ENCODE data around the gene NCOA5.

The NCOA5 gene

DNA sequence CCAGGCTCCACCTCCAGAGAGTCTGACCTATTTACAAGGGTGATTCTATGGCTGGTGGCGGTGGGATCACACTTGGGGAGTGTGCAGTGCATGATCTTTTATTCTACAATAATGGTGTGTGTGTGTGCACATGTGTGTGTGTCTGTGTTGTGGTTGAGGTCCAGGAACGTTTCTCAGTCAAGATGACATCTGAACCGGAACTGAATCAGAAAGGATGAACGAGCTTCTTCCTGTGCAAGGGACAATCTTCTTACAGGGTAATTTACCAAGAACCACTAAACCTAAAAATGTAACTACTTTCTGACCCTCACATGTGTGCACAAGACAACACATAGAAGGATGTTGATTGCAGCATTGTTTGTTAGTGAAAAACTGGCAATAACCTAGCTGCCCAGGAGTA lies 72.5 kb downstream of the NCOA5 start:
- no peak for DNase-seq (ENCODE audit: low read depth in 2 of 2)

DNA sequence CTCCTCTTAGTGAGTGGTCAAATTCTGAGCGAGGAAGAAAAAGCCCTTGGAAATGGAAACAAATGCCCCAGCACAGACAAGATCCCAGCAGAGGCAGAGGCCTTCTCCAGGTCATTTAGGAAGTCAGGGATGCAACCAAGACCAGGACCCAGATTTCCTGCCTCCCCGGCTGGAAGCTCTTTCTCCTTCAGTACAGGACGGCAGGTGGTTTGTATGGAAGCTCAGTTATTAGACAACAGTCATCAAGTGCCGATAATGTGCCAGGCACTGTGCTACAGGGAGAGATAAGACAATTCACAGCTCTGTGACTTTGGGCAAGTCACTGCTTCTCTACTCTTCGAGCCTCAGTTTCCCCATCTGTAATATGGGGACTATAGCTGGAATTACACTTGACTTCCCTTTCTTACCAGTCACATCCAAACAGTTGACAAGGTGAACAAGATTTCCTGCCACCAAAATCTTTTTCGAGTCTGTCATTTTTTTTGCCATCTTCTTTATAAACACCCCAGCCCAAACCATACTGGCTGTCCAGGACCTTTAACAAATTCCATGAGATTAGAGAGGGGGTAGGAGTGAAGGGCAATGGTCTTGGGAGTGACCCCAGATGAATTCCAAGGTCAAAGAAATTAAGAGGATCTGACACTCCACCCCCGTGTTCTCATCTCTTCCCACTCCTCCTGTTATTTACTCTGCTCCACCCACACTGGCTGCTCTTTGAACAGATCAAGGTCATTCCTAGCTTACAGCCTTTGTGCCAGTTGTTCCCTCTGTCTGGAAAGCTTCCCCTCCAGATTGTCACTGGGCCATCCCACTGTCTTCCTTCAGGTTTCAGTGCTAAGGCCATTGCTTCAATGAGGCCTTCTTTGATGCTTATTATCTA lies 75.0 kb downstream of the NCOA5 start:
- DNase-seq (ENCODE audit: low read depth in 2 of 2): no peak

DNA sequence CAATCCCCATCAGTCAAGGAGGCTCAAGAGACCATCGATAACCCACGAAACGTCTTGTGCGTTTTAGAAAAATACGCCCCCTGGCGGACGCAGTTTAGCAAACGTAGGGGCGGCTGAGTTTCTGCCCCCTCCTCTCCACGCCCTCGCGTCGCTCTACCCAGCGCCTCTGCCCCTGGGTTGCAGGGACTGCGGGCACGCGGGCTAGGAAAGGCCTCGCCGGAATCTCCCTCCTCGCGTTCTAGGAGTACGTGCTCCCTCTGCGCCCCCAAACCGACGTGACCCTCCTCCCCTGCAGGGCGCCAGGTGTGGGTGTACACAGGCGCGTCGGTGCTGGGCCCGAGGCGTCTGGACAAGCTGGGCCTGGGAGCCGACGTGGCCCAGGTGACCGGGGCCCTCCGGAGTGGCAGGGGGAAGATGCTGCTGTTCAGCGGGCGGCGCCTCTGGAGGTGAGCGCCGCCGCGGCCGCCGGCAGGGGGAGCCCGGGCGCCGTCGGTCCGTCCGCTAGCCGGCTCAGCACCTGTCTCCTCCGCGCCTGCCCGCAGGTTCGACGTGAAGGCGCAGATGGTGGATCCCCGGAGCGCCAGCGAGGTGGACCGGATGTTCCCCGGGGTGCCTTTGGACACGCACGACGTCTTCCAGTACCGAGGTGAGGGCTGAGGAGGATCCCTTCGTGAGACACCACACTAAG lies 75.8 kb downstream of the NCOA5 start:
- DNase-seq (ENCODE audit: low read depth in 2 of 2): peak; percentile 64 to 65

DNA sequence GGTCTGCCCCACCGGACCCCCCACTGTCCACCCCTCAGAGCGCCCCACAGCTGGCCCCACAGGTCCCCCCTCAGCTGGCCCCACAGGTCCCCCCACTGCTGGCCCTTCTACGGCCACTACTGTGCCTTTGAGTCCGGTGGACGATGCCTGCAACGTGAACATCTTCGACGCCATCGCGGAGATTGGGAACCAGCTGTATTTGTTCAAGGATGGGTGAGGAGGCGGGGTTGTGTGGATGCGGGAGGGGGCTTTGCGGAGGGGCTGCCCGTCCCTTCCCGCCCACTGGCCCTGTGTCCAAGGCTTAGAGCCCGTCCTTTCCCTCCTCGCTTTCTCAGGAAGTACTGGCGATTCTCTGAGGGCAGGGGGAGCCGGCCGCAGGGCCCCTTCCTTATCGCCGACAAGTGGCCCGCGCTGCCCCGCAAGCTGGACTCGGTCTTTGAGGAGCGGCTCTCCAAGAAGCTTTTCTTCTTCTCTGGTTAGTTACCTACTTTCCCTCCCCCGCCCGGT lies 76.4 kb downstream of the NCOA5 start:
- DNase-seq (ENCODE audit: low read depth in 2 of 2): no peak

DNA sequence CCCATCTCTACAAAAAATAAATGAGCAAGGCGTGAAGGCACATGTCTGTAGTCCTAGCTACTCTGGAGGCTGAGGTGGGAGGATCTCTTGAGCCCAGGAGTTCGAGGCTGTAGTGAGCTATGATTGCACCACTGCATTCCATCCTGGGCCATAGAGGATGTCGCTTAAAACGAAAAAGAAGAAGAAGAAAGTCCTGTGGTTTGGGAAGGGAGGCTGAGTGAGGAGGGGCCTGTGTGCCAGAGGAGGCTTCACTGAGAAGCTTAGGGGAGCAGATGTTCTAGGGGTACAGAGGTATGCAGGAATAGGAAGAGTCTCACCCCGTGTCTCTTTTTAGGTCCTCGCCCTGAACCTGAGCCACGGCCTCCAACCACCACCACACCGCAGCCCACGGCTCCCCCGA lies 76.8 kb downstream of the NCOA5 start:
- DNase-seq (ENCODE audit: low read depth in 2 of 2): no peak

DNA sequence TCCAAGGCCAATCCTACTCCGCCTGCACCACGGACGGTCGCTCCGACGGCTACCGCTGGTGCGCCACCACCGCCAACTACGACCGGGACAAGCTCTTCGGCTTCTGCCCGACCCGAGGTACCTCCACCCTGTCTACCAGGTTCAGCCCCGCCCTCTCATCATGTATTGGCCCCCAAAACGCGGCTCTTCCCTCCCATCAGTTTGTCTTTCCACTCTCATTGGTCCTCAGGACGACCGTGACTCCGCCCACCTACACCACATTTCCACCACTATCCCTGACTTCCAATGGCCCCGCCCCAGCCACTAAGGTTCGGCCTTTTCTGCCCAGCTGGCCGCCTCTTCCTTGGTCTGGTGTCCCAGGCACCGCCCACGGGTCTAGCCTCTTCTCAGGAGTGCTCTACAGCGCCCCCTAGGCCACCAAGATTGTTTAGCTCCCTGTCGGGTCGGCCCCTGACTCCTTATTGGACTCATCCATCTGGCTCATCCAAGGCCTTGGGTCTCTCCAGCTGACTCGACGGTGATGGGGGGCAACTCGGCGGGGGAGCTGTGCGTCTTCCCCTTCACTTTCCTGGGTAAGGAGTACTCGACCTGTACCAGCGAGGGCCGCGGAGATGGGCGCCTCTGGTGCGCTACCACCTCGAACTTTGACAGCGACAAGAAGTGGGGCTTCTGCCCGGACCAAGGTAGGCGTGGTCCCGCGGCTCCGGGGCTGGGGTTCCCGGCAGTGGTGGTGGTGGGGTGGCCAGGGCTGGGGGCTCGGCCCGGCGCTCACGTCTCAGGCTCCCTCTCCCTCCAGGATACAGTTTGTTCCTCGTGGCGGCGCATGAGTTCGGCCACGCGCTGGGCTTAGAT lies 77.9 kb downstream of the NCOA5 start:
- no peak for DNase-seq (ENCODE audit: low read depth in 2 of 2)

Data from stimulated activated CD4-positive, alpha-beta T cell treated with anti-CD3 and anti-CD28 coated beads, Interleukin-1b, Interleukin-23, amount 100 ng/mL, for 4 hours (primary cell).